Dermis blood vessel endothelial cell (primary cell): ENCODE measurements around the gene YTHDC2. TPM values are rescaled to one million over a fixed set of nuclear protein-coding genes. Genes with fewer than 3 reads are reported as not detected.

Experiments used
- DNase-seq: peaks from one replicate; pipeline ENCODE4 v3.0.0; 2010
- total RNA-seq: library from RNA; depleted of rRNA; stranded (reverse); fragments of >200 nt; gene quantifications from 2 replicates; pipeline ENCODE4 v1.2.3, GENCODE V29; 2014

YTHDC2 gene
- total RNA-seq, 1 donor from 2014 or later, result 53.6 TPM

GRCh38 chr5:113606298-113607134 is 93.0 kb downstream of the YTHDC2 start:
- peak; percentile 81 for DNase-seq

- DNase-seq, result no peak
Measured at GRCh38 chr5:113607361-113607760, 93.9 kb downstream of the YTHDC2 start.

- DNase-seq, result no peak
Measured at GRCh38 chr5:113608113-113608596, 94.7 kb downstream of the YTHDC2 start.

GRCh38 chr5:113612060-113612496 is 98.6 kb downstream of the YTHDC2 start:
- DNase-seq, result peak; percentile 59

- no peak for DNase-seq
Measured at GRCh38 chr5:113614191-113614590, 100.7 kb downstream of the YTHDC2 start.

GRCh38 chr5:113615708-113616107 is 102.2 kb downstream of the YTHDC2 start:
- DNase-seq, result peak; percentile 23

- DNase-seq, result no peak
Measured at GRCh38 chr5:113617191-113617796, 103.8 kb downstream of the YTHDC2 start.

- no peak for DNase-seq
Measured at GRCh38 chr5:113632996-113633395, 119.5 kb downstream of the YTHDC2 start.

- no peak for DNase-seq
Measured at GRCh38 chr5:113634957-113635356, 121.5 kb downstream of the YTHDC2 start.

- no peak for DNase-seq
Measured at GRCh38 chr5:113641715-113642114, 128.2 kb downstream of the YTHDC2 start.

Other genes starting within 250 kb of the YTHDC2 start
- not detected in 2 replicates for gene TSSK1B, start 78.7 kb upstream of the YTHDC2 start, total RNA-seq
- gene MCC, start 25.2 kb upstream of the YTHDC2 start, total RNA-seq, result 35.5 and 37.1 TPM in 2 replicates